ENCODE results near the gene SP140. TPM values are rescaled to one million over a fixed set of nuclear protein-coding genes. Genes with fewer than 3 reads are reported as not detected.

Gene SP140
- total and polyA plus RNA-seq, 2 of the 8 experiments (the other 6 are each of a cell fraction or from before 2014, with no cell fraction given), result 0.23 to 1.3 TPM

GRCh38 chr2:230205721-230206120, 19.8 kb upstream of the SP140 start:
- Histone ChIP-seq H3K27ac (ENCODE audit: low read depth, low read length) (no peak overlapping the region), H3K79me2 (ENCODE audit: control insufficient read depth in 1 of 2, insufficient read depth in 2 of 2, low read length in 2 of 2) (no peaks in the 10 kb centered on the region), H2AK5ac (ENCODE audit: low read depth, low read length) (no peak overlapping the region), H3K9me3 (ENCODE audit: insufficient read depth in 2 of 2, low read depth in 1 of 2, low read length in 1 of 2) (no peaks in the 10 kb centered on the region), H3K56ac (replicated peaks; ENCODE audit: insufficient read length, low read depth, low read length) (no peak overlapping the region), H2BK12ac (ENCODE audit: low read depth, low read length) (no peak overlapping the region), H2BK120ac (replicated peaks; ENCODE audit: low read depth, low read length) (no peak overlapping the region), H2BK15ac (ENCODE audit: low read length) (no peak overlapping the region), H3K23ac (ENCODE audit: insufficient read length) (no peak overlapping the region), H3K79me1 (ENCODE audit: low read depth, low read length) (no peaks in the 10 kb centered on the region), H3K36me3 (ENCODE audit: control insufficient read depth in 2 of 4, insufficient read depth in 4 of 4, low read length in 3 of 4) (no peaks in the 10 kb centered on the region), H3K4me3 (ENCODE audit: extremely low read depth in 1 of 4, insufficient read depth in 2 of 4, low read depth in 3 of 4, low read length in 4 of 4) (no peak overlapping the region), H4K20me1 (replicated peaks in 1 of 2; ENCODE audit: control insufficient read depth in 1 of 2, insufficient read depth in 2 of 2, low read length in 2 of 2) (no peaks in the 10 kb centered on the region), H4K8ac (ENCODE audit: extremely low read depth, insufficient read depth, low read length) (no peak overlapping the region), H3K23me2 (ENCODE audit: low read depth, low read length) (no peaks in the 10 kb centered on the region), H3K9ac (replicated peaks in 1 of 4; ENCODE audit: extremely low read depth in 1 of 4, low read depth in 3 of 4, low read length in 3 of 4) (no peak overlapping the region), H3K4me2 (ENCODE audit: insufficient read depth in 1 of 2, low read depth in 2 of 2, low read length in 2 of 2) (no peak overlapping the region), H2BK5ac (ENCODE audit: low read depth, low read length) (no peak overlapping the region), H4K91ac (replicated peaks; ENCODE audit: insufficient read length, low read length) (no peak overlapping the region), H3K4ac (replicated peaks; ENCODE audit: insufficient read length, low read depth, low read length) (no peak overlapping the region), H3K18ac (ENCODE audit: extremely low read depth, low read length) (no peak overlapping the region), H3K4me1 (replicated peaks in 1 of 4; ENCODE audit: control insufficient read depth in 3 of 4, insufficient read depth in 4 of 4, low read length in 3 of 4) (no peaks in the 10 kb centered on the region), H2AFZ (ENCODE audit: low read length) (no peak overlapping the region), H3K27me3 (replicated peaks in 1 of 4; ENCODE audit: control insufficient read depth in 3 of 4, extremely low read depth in 1 of 4, insufficient read depth in 3 of 4, low read length in 3 of 4) (no peaks in the 10 kb centered on the region), H4K5ac (ENCODE audit: insufficient read length, low read depth, low read length) (no peak overlapping the region), H3K14ac (ENCODE audit: insufficient read length) (no peak overlapping the region), H2BK20ac (ENCODE audit: low read length) (no peak overlapping the region)
- FAIRE-seq (no peak), DNase-seq (ENCODE audit: low read depth in 1 of 2, low spot score in 2 of 2) (no peak)
- 95% methylated on average over 2 of the region's 2 CpGs; no CpG with 5 or more reads in 1 of the 2 experiments for WGBS, 2 experiments (ENCODE audit: extremely low coverage in 1 of 2, insufficient coverage in 1 of 2, insufficient read length in 1 of 2, insufficient replicate concordance in 2 of 2, low coverage in 1 of 2, low lambda C conversion rate in 2 of 2, missing lambda C conversion rate in 1 of 2)
- POLR2A ChIA-PET (ENCODE audit: partially characterized antibody), result no interaction called here
- CTCF ChIA-PET (ENCODE audit: partially characterized antibody), result no interaction called here
- TF ChIP-seq POLR2A (IDR thresholded peaks at IDR 0.05; ENCODE audit: control extremely low read depth in 1 of 2, low read depth in 2 of 2, low read length in 2 of 2) (no peak), SAP30 (IDR thresholded peaks at IDR 0.05; ENCODE audit: insufficient read depth, insufficient replicate concordance, low read length) (no peak), EGR1 (IDR thresholded peaks at IDR 0.05; ENCODE audit: borderline replicate concordance, low read depth, low read length) (no peak), CBX5 (IDR thresholded peaks at IDR 0.05; ENCODE audit: low read depth, low read length) (no peak), ASH2L (IDR thresholded peaks at IDR 0.05; ENCODE audit: low read length) (no peak), RFX5 (IDR thresholded peaks at IDR 0.05; ENCODE audit: borderline replicate concordance, low read depth, low read length) (no peak)
